Measurements from ENCODE around the gene ANKRD45.
"Not testable (repeated sequence)": the region's sequence is repeated elsewhere in the genome, so short reads cannot be mapped to it uniquely, and the experiment has no call there.

ANKRD45 gene

DNA sequence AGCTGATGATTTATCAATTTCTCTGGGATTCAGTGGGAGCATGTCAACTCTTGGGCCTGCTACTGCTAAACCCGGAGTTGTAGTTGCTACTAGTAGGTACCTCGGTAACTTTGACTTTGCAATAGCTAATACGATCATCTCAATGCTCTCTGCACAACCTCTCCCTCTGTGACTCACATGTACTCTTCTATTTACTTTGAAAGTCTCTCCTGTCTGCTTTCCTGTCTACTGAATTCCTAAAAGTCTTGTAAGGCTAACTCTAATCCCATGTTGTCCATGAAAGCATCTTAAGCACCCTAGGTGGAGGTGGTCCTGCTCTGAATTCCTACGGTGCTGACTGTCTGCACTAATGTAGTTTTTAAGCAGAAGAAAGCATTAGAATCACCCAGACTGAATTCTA, 96.1 kb downstream of the ANKRD45 start:
- no peak for DNase-seq (ENCODE audit: low read depth in 1 of 2, low spot score in 1 of 2)

GRCh38 chr1:173572201-173572873, 97.3 kb downstream of the ANKRD45 start:
- DNase-seq (ENCODE audit: low read depth in 1 of 2, low spot score in 1 of 2), result no peak

GRCh38 chr1:173570370-173571007, 99.2 kb downstream of the ANKRD45 start:
- DNase-seq (ENCODE audit: low read depth in 1 of 2, low spot score in 1 of 2), result no peak

DNA sequence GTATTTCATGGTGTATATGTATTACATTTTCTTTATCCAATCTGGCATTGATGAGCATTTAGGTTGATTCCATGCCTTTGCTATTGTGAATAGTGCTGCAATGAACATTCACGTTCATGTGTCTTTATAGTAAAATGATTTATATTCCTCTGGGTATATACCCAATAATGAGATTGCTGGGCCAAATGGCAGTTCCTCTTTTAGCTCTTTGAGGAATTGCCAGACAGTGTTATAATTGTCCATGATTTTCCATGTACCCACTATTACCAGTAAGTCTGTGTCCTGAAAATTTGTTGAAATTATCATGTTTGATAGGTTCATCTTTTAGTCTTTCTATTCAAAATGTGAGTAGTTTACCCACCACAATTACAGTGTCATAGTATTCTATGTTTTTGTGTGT, 101.2 kb downstream of the ANKRD45 start:
- DNase-seq (ENCODE audit: low read depth in 1 of 2, low spot score in 1 of 2), result no peak

DNA sequence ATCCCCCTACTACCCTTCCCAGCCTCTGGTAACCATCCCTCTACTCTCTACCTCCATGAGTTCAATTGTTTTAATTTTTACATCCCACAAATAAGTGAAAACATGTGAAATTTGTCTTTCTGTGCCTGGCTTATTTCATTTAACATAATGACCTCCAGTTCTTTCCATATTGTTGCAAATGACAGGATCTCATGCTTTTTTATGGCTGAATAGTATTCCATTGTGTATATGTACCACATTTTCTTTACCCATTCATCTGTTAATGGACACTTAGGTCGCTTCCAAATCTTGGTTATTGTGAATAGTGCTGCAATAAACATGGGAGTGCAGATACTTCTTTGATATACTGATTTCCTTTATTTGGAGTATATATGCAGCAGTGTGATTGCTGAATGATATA, 105.8 kb downstream of the ANKRD45 start:
- DNase-seq (ENCODE audit: low read depth in 1 of 2, low spot score in 1 of 2), result not testable (repeated sequence)

DNA sequence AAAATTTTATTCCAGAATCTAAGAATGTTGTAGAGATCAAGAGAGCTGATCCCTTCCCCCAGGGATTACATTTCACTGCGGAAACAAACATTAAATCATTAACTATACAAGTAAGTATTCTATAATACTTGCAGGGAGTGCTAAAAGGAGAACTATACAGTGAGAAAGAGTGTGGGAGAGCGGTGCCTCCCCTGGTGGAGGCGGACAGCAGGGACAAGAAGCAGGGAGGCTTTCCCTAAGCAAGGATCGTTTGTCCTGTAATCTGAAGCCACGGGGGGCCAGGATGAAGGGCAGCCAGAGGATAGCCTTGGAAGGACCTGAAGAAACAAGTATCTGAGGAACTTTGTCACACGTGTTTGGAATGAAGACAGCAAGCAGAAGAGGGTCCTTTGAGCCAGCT, 106.8 kb downstream of the ANKRD45 start:
- no peak for DNase-seq (ENCODE audit: low read depth in 1 of 2, low spot score in 1 of 2)

DNA sequence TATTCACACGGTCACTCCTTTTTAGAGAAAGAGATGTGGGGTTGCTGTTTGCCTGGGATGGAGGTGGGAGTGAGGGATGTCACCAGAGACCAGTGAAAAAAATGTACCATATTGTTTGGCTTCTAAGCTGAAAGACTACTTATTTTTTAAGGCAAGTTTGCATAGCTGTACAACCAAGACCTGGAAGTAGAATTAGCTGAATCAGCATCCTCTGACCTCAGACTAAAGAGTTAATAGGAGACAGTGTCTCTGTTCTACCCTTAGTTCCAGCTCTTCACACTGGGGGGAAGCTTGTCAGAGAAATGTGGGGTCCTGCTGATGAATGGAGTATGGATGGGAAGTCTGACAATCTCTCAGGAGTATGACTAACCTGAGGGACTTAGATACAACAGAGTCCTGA, 108.4 kb downstream of the ANKRD45 start:
- no peak for DNase-seq (ENCODE audit: low read depth in 1 of 2, low spot score in 1 of 2)

DNA sequence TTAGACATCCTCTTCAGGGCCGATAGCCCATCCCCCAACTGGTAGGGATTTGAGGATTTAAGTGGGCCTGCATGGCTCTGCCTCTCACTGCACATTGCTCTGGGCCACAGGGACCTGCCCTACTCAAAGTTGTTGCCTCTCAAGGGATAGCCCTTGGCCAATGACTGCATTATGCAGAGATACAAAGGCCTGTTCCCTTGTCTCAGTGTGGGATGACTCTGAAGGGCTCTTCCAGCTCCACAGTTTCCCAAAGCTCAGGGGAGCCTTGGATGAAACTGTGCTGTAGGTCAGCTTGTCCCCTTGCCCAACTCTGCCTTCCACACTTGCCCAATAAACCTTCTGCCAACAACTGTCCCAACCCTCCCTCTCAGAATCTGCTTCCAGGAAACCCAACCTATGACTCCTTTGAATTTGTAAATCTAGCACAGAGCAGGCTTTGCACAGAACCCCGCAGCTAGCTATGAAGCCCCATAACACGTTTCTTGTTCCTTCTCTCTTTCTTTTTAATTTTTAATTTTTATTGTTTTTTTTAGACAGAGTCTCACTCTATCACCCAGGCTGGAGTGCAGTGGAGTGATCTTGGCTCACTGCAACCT, 109.3 kb downstream of the ANKRD45 start:
- no peak for DNase-seq (ENCODE audit: low read depth in 1 of 2, low spot score in 1 of 2)

Data from stimulated activated CD4-positive, alpha-beta T cell treated with anti-CD3 and anti-CD28 coated beads, Interleukin-15, amount 100 ng/mL, for 1 hour (primary cell).